ENCODE data around the gene VWA2.

GRCh38 chr10:114266521-114266920 is 27.5 kb downstream of the VWA2 start:
- TF ChIP-seq CTCF (optimal IDR thresholded peaks at IDR 0.05 in 1 of 3, IDR thresholded peaks at IDR 0.05 in 1 of 3, conservative IDR thresholded peaks at IDR 0.05 in 1 of 3; ENCODE audit: extremely low read depth in 1 of 3, insufficient read depth in 2 of 3, low read length in 3 of 3), result no peak
- TF ChIP-seq EZH2 (IDR thresholded peaks at IDR 0.05; ENCODE audit: low read length), result no peak

Measured in keratinocyte (primary cell).